Posterior vena cava (tissue), 2 donors: Measurements from ENCODE around the gene VPS33B. TPM values are rescaled to one million over a fixed set of nuclear protein-coding genes. Genes with fewer than 3 reads are reported as not detected.
"Not testable (repeated sequence)": the region's sequence is repeated elsewhere in the genome, so short reads cannot be mapped to it uniquely, and the experiment has no call there.

Source experiments
- DNase-seq: peaks from one replicate; pipeline ENCODE4 v3.0.0-alpha.2; 2020; ENCODE audit warnings: low spot score
- intact Hi-C, 2 donors: fragments of 100-400 bp; cut with DNase I; formaldehyde crosslinking; loops; one replicate each; pipeline versions ENCODE4 v1.14.1 to v1.14.2; 2022 to 2023
- total RNA-seq, 2 donors: library from RNA; stranded (reverse); fragmentation: NEBNext Ultra II Directional; extraction: Animal tissue kit (Norgen Biotek cat#: 25700); gene quantifications; one replicate each; pipeline ENCODE4 v1.2.1, GENCODE V29; 2021
- donor health status: DM: yes; HTN: yes; CAD: no.
- donor health status: DM: yes; HTN: yes; CAD: no.

VPS33B gene
- total RNA-seq, 2 donors from 2014 or later: 10.1 to 14.3 TPM

GRCh38 chr15:91039996-91040395 is 17.6 kb upstream of the VPS33B start:
- intact Hi-C loops: loop anchor here in 1 of 2 donors (5.0 kb wide), 1 partner anchor 83 kb away; no protein-coding TSS in a partner anchor
- no peak for DNase-seq

DNA sequence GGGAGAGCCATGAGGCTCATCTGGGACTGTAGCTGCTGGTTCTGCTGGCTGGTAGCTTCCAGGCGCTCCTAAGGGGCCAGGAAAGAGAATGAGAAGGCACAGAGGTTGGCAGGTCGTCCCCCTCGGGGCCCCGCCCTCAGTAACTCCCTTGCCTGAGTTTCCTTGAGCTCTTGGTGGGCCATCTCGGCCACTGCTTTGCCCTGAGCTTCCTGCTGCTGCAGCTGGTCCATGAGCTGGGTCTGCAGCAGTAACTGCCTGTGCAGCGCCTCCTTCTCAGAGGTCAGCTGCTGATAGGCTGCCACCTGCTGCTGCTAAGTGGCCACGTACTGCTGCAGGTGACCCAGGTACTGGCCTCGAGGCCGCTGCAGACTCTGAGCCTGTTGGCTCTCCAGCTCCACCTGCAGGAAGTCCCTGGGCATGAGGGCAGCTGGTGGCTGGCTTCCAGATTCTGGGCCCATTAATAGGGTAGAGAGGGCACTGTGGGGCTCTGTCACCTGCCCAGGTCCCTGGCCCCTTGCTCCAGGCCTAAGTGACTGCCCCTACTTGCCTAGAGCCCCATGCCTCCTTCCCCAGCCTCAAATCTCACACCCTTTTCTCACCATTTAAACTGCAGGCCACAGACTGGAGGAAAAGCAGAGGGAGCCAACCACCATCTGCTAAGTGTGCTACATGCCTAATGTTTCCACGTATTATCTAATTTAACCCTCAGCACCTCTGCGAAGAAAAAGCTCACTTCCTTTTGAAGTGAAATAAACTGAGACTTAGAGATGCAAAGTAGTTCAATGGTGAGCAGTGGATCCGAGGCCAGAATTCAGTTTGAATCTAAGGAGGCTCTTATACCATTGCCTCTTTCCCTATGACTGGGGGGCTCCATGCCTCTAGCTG is 10.8 kb upstream of the VPS33B start:
- intact Hi-C loops: no loop called here
- no peak for DNase-seq

DNA sequence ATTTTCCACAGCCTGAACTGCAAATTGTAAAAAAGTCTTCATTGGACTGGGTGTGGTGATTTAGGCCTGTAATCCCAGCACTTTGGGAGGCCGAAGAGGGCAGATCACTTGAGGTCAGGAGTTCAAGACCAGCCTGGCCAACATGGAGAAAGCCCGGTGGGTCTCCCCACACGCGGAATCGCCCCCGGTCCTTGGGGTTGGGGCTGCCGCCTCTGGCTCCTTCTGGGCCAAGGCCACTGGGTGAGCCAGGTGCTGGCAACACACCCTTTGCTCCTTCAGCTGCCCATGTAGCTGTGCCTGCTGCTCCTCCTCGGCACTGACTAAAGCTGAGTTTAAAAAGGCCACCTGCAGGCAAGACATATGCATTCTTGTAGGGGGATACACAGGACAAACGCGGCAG is 9.4 kb upstream of the VPS33B start:
- no peak for DNase-seq
- intact Hi-C loops: no loop called here

DNA sequence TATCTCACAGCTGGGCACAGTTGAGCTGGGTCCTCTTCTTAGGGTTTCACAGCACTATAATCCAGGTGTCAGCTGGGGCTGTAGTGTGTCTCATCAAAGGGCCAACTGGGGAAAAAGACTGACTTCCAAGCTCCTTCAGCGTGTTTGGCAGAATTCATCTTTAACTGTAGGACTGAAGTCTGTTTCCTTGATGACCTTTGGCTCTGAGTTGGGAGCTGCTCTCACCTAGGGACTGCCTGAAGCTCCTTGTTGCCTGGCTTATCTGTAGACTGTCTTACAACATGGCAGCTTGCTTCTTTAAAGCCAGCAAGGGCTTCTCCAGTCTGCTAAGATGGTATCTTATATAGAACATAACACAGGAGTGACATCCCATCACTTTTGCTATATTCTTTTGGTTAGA is 5.3 kb upstream of the VPS33B start:
- intact Hi-C loops: no loop called here
- peak; percentile 4 for DNase-seq

DNA sequence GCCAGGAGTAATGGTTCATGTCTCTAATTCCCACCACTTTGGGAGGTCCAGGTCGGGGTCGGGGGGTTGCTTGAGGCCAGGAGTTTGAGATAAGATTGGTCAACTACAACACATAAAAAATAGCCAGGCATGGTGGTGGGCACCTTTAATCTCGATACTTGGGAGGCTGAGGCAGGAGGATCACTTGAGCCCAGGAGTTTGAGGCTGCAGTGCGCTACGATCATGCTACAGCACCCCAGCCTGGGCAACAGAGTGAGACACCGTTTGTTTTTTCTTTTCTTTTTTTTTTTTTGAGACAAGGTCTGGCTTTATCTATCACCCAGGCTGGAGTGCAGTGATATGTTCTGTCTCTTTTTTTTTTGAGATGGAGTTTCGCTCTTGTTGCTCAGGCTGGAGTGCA is 1.3 kb upstream of the VPS33B start:
- intact Hi-C loops: no loop called here
- peak; percentile 26 for DNase-seq

DNA sequence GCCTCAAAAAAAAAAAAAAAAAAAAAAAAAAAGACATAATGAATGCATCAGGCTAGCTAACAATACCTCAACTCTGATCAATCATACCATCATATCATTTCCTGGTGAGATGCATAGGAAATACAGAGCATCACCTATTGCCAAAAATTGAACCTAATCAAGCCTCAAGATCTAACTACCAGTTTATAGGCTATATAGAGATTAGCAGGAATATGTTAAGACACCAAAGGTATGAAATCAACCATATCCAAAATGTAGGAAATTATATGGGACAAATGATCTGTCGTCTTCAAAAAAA is 387 bp upstream of the VPS33B start:
- intact Hi-C loops: no loop called here
- no peak for DNase-seq

DNA sequence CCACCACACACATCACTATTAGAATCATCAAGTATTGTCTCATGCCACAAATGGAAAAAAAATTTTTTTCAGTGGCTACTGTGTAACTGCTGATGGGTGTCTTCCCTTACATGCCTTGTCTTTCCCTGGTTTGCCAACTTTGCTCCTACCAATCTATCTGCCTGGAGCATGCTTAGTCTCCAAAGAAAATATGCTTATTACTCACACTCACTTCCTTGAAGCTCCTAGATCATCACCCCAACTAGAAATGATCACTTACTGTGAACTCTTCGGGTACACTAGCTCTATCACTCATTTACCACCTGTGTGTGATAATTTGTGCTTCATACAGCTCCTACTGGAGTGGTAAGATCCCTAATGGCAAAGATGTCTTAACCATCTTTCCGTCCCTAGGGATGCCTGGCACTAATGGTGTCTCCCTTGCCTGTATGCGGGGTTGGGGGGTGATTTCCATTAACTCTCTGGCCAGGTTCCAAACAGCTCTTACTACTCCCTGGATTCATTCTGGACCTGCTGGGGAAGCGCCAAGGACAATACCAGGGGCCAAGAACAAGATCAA is 799 bp downstream of the VPS33B start:
- DNase-seq: no peak
- intact Hi-C loops: no loop called here

DNA sequence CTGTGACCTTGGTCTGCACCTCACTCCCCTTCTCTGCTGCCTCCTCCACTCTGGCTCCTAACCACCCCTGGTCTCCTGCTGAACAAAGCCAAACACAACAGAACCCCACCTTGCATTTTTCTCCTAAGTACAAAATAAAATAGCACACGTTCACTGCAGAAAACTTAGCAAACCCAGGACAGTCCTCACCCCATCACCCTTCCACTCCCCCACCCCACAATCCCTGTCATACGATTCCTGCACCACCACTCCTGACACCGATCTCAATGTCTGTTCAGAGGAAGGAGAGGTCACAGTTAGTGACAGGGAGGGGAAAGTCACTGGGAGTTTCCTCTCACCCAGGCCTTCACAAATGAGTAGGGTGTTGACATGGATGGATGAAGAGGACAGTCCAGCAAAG is 4.2 kb downstream of the VPS33B start:
- DNase-seq: peak; percentile 51
- intact Hi-C loops: no loop called here

- DNase-seq: peak; percentile 22
- intact Hi-C loops: no loop called here
Measured at GRCh38 chr15:91017716-91018115, 4.7 kb downstream of the VPS33B start.

DNA sequence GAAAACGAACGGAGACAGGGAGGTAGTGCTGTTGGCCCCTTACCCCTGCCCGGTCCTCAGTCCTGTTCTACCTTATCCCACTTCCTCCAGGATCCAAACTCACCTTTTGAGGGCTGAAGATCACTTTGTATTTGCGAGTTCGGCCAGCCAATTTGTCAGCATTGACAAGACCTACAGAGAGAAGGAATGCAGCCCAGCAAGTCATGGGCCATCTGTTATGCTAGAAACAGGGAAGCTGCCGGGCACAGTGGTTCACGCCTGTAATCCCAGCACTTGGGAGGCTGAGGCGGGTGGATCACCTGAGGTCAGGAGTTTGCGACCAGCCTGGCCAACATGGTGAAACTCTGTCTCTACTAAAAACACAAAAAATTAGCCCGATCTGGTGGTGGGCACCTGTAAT is 8.7 kb downstream of the VPS33B start:
- DNase-seq: not testable (repeated sequence)

DNA sequence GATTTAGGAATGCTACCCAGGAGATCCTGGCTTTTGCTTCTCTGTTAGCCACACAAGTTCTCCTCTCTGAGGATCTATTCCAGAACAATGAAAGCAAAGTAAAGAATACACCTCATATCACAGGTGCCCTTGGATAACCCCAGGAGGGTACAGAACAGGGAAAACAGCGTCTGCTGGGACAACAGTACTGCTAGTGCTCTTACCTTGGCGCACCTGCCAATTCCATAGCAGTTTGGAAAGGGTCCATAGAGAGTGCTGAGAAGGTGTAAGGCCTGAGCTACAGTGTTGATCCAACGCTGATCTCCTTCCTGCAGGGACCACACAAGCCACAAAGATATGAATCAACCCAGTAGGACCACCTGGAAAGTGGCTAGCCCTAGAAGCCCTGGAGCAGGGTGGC is 15.1 kb downstream of the VPS33B start:
- intact Hi-C loops: no loop called here
- DNase-seq: no peak

More for the DNA sequence above, 8.7 kb downstream of the VPS33B start:
- intact Hi-C loops: not testable (repeated sequence)

- intact Hi-C loops: no loop called here
- DNase-seq: no peak
Measured at GRCh38 chr15:91001209-91001608, 21.2 kb downstream of the VPS33B start.

- no peak for DNase-seq
- intact Hi-C loops: no loop called here
Measured at GRCh38 chr15:90998737-90999136, 23.7 kb downstream of the VPS33B start.

- intact Hi-C loops: no loop called here
- peak; percentile 100 for DNase-seq
Measured at GRCh38 chr15:90994417-90995311, 27.7 kb downstream of the VPS33B start, which contains the start of gene PRC1. TSS of gene PRC1 (minus strand) at chr15:90994535. CDS start at chr15:90994417, 118 bp downstream.

- intact Hi-C loops: no loop called here
- DNase-seq: peak; percentile 81
Measured at GRCh38 chr15:90994059-90994416, 28.4 kb downstream of the VPS33B start.

GRCh38 chr15:90991587-90992285 is 30.7 kb downstream of the VPS33B start:
- intact Hi-C loops: no loop called here

DNA sequence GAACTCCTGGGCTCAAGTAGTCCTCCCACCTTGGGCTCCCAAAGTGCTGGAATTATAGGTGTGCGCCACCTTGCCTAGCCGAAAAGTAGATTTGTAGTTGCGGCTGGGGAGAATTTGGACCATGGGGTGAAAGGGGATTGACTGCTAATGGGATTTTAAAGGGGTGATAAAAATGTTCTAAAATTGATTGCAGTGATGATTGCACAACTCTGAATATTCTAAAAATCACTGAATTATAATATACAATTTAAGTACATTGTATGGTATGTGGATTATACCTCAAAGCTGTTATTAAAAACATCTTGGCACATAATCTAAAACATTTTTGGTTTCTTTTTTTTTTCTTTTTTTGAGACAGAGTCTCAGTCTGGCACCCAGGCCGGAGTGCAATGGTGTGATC is 31.9 kb downstream of the VPS33B start:
- intact Hi-C loops: no loop called here
- DNase-seq: no peak

More at GRCh38 chr15:90991587-90992285, 30.7 kb downstream of the VPS33B start:
- DNase-seq: no peak

- no peak for DNase-seq
- intact Hi-C loops: no loop called here
Measured at GRCh38 chr15:90989040-90989768, 33.2 kb downstream of the VPS33B start.

- no peak for DNase-seq
- intact Hi-C loops: no loop called here
Measured at GRCh38 chr15:90988296-90988695, 34.1 kb downstream of the VPS33B start.
